Fibroblast of villous mesenchyme (primary cell): ENCODE results near the gene DDX27. TPM values are rescaled to one million over a fixed set of nuclear protein-coding genes. Genes with fewer than 3 reads are reported as not detected.

Experiments
- DNase-seq: peaks from one replicate; pipeline ENCODE4 v3.0.0-alpha.2; 2010; ENCODE audit warnings: low read depth
- H3K4me3 ChIP-seq: 2 replicates; pipeline ENCODE4 v1.5.1; 2011; ENCODE audit warnings: low read depth, mild to moderate bottlenecking, low read length
- CTCF ChIP-seq: IDR thresholded peaks from 2 replicates; pipeline ENCODE4 v1.5.1; 2012; ENCODE audit warnings: low read depth, mild to moderate bottlenecking, low read length; ENCODE audit not compliant: insufficient read depth
- total RNA-seq: library from RNA; depleted of rRNA; stranded (reverse); fragments of >200 nt; gene quantifications from 2 replicates; pipeline ENCODE4 v1.2.3, GENCODE V29; 2012

Gene DDX27
- total RNA-seq, 1 donor: 33.2 TPM

- no peak for DNase-seq
- H3K4me3 ChIP-seq: no peak overlapping the region
- TF ChIP-seq CTCF: no peak
Observed at GRCh38 chr20:49247169-49247723, 28.0 kb downstream of the DDX27 start.

GRCh38 chr20:49247792-49248191 is 28.6 kb downstream of the DDX27 start:
- no peak for DNase-seq
- H3K4me3 ChIP-seq: no peak overlapping the region
- no peak for TF ChIP-seq CTCF

GRCh38 chr20:49248301-49248700 is 29.1 kb downstream of the DDX27 start:
- no peak for TF ChIP-seq CTCF
- no peak overlapping the region for H3K4me3 ChIP-seq
- no peak for DNase-seq

GRCh38 chr20:49248879-49249665 is 29.9 kb downstream of the DDX27 start:
- H3K4me3 ChIP-seq: no peak overlapping the region
- DNase-seq: no peak
- TF ChIP-seq CTCF: no peak

GRCh38 chr20:49252556-49253350 is 33.5 kb downstream of the DDX27 start:
- no peak overlapping the region for H3K4me3 ChIP-seq
- no peak for DNase-seq
- TF ChIP-seq CTCF: no peak

GRCh38 chr20:49256261-49256660 is 37.0 kb downstream of the DDX27 start:
- TF ChIP-seq CTCF: no peak
- DNase-seq: no peak
- no peak overlapping the region for H3K4me3 ChIP-seq
